Naive thymus-derived CD4-positive, alpha-beta T cell (primary cell): ENCODE measurements around the gene VPS51. TPM values are rescaled to one million over a fixed set of nuclear protein-coding genes. Genes with fewer than 3 reads are reported as not detected.

Source experiments
- ATAC-seq: fragments of 150-1000 bp; cut with Tn5 transposase; 2 replicates; pipeline ENCODE4 v1.10.0; 2021; ENCODE audit warnings: mild to moderate bottlenecking, moderate library complexity
- CTCF ChIA-PET: fragments of 350-600 bp; sonication (Branson Sonifier 250); formaldehyde crosslinking; loops from one replicate; lab custom pipeline; 2021; ENCODE audit warnings: antibody characterized with exemption; lab: Charles Lee
- POLR2A ChIA-PET: fragments of 350-600 bp; sonication (Branson Sonifier 250); formaldehyde crosslinking; loops from one replicate; lab custom pipeline; 2021; ENCODE audit warnings: antibody characterized with exemption, inconsistent platforms; lab: Charles Lee
- DNase-seq, 9 donors: peaks; one replicate each; pipeline versions ENCODE4 v3.0.0 to v3.0.0-alpha.2; 2020 to 2022; ENCODE audit warnings: mixed read lengths in 1 of 9
- H3K27ac ChIP-seq: one replicate; pipeline ENCODE4 v1.7.0; 2013; ENCODE audit warnings: mild to moderate bottlenecking, low read depth, low read length, moderate library complexity
- H3K27me3 ChIP-seq, 2 donors: one replicate each; pipeline ENCODE4 v1.7.0; 2013; ENCODE audit warnings: low read length in 2 of 2, mild to moderate bottlenecking in 2 of 2, moderate library complexity in 2 of 2; ENCODE audit not compliant: control insufficient read depth in 2 of 2, insufficient read depth in 2 of 2
- H3K36me3 ChIP-seq, 3 experiments: 1 replicate in 2 of 3; 2 replicates in 1 of 3; pipeline ENCODE4 v1.7.0; 2013; ENCODE audit warnings: low read length in 3 of 3, mild to moderate bottlenecking in 3 of 3, moderate library complexity in 1 of 3; ENCODE audit not compliant: insufficient read depth in 3 of 3, control insufficient read depth in 2 of 3
- H3K4me1 ChIP-seq, 2 donors: one replicate each; pipeline ENCODE4 v1.7.0; 2013; ENCODE audit warnings: low read length in 2 of 2, mild to moderate bottlenecking in 2 of 2, moderate library complexity in 1 of 2; ENCODE audit not compliant: control insufficient read depth in 2 of 2, insufficient read depth in 2 of 2
- H3K4me3 ChIP-seq: 2 replicates; pipeline ENCODE4 v1.7.0; 2013; ENCODE audit warnings: mild to moderate bottlenecking, low read length
- H3K9me3 ChIP-seq, 3 experiments: 1 replicate in 2 of 3; 2 replicates in 1 of 3; pipeline ENCODE4 v1.7.0; 2013; ENCODE audit warnings: low read length in 3 of 3; ENCODE audit not compliant: control insufficient read depth in 2 of 3
- H3K27ac Mint-ChIP-seq, 9 donors: one replicate each; pipeline ENCODE4 v1.8.0; 2020 to 2022; ENCODE audit warnings: mixed read lengths in 9 of 9, mild to moderate bottlenecking in 8 of 9, moderate library complexity in 5 of 9, inconsistent platforms in 2 of 9
- H3K27me3 Mint-ChIP-seq, 5 donors: one replicate each; pipeline ENCODE4 v1.8.0; 2021 to 2022; ENCODE audit warnings: mixed read lengths in 5 of 5, mild to moderate bottlenecking in 1 of 5
- H3K36me3 Mint-ChIP-seq, 5 donors: one replicate each; pipeline ENCODE4 v1.8.0; 2020 to 2022; ENCODE audit warnings: mixed read lengths in 5 of 5, mild to moderate bottlenecking in 3 of 5, inconsistent platforms in 1 of 5
- H3K4me1 Mint-ChIP-seq, 7 donors: one replicate each; pipeline ENCODE4 v1.8.0; 2020 to 2022; ENCODE audit warnings: mixed read lengths in 7 of 7, mild to moderate bottlenecking in 3 of 7, inconsistent platforms in 1 of 7
- H3K4me3 Mint-ChIP-seq, 10 donors: one replicate each; pipeline ENCODE4 v1.8.0; 2020 to 2022; ENCODE audit warnings: mild to moderate bottlenecking in 10 of 10, mixed read lengths in 10 of 10, moderate library complexity in 6 of 10, inconsistent platforms in 2 of 10
- H3K9me3 Mint-ChIP-seq, 11 donors: one replicate each; pipeline ENCODE4 v1.8.0; 2020 to 2022; ENCODE audit warnings: mixed read lengths in 11 of 11, mild to moderate bottlenecking in 4 of 11, inconsistent platforms in 1 of 11, moderate library complexity in 1 of 11
- intact Hi-C, 2 donors: fragments of 100-400 bp; cut with micrococcal nuclease; formaldehyde crosslinking; loops; one replicate each; pipeline ENCODE4 v1.15.1; 2023
- polyA plus RNA-seq, 2 donors: library from polyadenylated mRNA; unstranded; fragments of 300-500 nt; fragmentation: Illumina TruSeq; gene quantifications; one replicate each; pipeline ENCODE4 v1.2.3, GENCODE V29; 2021
- total RNA-seq, 6 experiments: library from RNA in 5 of 6; stranded (reverse) in 5 of 6; gene quantifications; 1 replicate in 5 of 6; 2 replicates in 1 of 6; pipeline ENCODE4 v1.2.3 and lab custom pipeline; 2021 to 2026

Gene VPS51
- total and polyA plus RNA-seq, 7 experiments from 2014 or later, result 106 to 269 (median 196) TPM

DNA sequence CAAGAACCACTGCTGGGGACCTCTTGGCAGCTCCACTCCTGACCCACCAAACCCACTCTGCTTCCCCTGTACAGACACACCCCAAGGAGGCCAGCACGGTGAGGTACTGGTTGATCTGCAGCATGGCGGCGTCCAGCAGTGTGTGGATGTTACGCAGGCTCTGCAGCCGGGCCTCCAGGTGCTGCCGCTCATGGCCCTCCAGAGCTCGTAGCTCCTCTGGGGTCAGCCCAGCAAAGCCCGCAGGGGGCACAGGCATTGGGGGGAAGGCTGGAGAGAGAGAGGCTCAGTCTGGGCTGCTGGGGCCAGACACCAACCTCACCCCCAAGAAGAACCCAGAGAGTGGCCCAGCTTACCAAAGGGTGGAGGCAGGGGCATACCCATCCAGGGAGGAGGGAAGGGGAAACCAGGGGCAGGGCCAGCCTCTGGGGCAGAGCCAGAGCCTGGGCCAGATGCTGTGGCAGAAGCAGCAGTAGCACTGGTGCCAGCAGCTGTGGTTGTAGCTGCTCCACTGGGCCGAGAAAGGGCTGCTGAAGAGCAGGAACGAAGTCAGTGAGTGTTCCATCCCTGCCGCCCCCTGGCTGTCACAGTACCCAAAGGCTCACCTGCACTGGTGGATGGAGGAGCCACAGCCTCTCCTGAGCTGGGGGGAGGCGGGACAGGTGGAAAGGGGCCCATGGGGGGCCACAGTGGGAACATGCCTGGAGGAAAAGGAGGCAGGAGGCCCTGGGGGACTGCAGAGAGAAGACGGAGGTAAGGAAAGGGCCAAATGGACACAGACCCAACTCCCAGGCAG is 33.8 kb downstream of the VPS51 start:
- Histone ChIP-seq H3K4me1 (peaks cover 0 to 8% of the 10 kb centered on the region in 2 donors), H3K27me3 (no peaks in the 10 kb centered on the region), H3K4me3 (no peak overlapping the region), H3K9me3 (no peaks in the 10 kb centered on the region), H3K36me3 (peaks cover 13 to 91% (median 37%) of the 10 kb centered on the region in 3 experiments), H3K27ac (no peak overlapping the region)
- H3K9me3 Mint-ChIP-seq, result peaks cover 0 to 6% (median 0%) of the 10 kb centered on the region in 11 donors
- intact Hi-C loops, result no loop called here
- H3K4me3 Mint-ChIP-seq, result no peak overlapping the region
- ATAC-seq (no peak), DNase-seq (no peak)
- peaks cover 12 to 23% (median 20%) of the 10 kb centered on the region in 7 donors for H3K4me1 Mint-ChIP-seq
- H3K36me3 Mint-ChIP-seq, result peaks cover 4 to 32% (median 4%) of the 10 kb centered on the region in 5 donors
- CTCF ChIA-PET, result interaction anchor here (1.1 kb wide), 1 partner anchor 19 kb away, joined by 3 read pairs; no protein-coding TSS in a partner anchor
- H3K27ac Mint-ChIP-seq, result peak overlapping the region in 1 of 9 donors; percentile 19
- no peaks in the 10 kb centered on the region for H3K27me3 Mint-ChIP-seq
- POLR2A ChIA-PET, result interaction anchor here (0.6 to 8.9 kb wide), 4 partner anchors 9 to 290 kb away, joined by 4 to 237 read pairs (median 6); partner anchors contain the start of genes FAU, MRPL49, TM7SF2 and ZNHIT2

- Histone ChIP-seq H3K27me3 (no peaks in the 10 kb centered on the region), H3K9me3 (no peaks in the 10 kb centered on the region), H3K36me3 (peaks cover 13 to 82% (median 37%) of the 10 kb centered on the region in 3 experiments), H3K27ac (no peak overlapping the region), H3K4me3 (no peak overlapping the region), H3K4me1 (peaks cover 6 to 13% of the 10 kb centered on the region in 2 donors)
- peaks cover 13 to 32% (median 26%) of the 10 kb centered on the region in 7 donors for H3K4me1 Mint-ChIP-seq
- intact Hi-C loops, result no loop called here
- peaks cover 4 to 24% (median 4%) of the 10 kb centered on the region in 5 donors for H3K36me3 Mint-ChIP-seq
- H3K4me3 Mint-ChIP-seq, result peak overlapping the region in 4 of 10 donors; percentile 4 to 68 (median 12)
- no peak for ATAC-seq
- H3K27me3 Mint-ChIP-seq, result no peaks in the 10 kb centered on the region
- POLR2A ChIA-PET, result interaction anchor here (1.5 to 8.9 kb wide), 4 partner anchors 10 to 23 kb away, joined by 5 to 237 read pairs (median 27); partner anchors contain the start of genes FAU, MRPL49, TM7SF2 and ZNHIT2
- H3K27ac Mint-ChIP-seq, result peak overlapping the region in 6 of 9 donors; percentile 39 to 82 (median 55)
- DNase-seq, result no peak
- H3K9me3 Mint-ChIP-seq, result peaks cover 0 to 6% (median 0%) of the 10 kb centered on the region in 11 donors
- CTCF ChIA-PET, result interaction anchor here (0.7 to 1.0 kb wide), 2 partner anchors 9 to 14 kb away, joined by 3 to 4 read pairs; partner anchors contain the start of genes FAU, MRPL49 and ZNHIT2
Observed at GRCh38 chr11:65130631-65131416, 34.8 kb downstream of the VPS51 start.

DNA sequence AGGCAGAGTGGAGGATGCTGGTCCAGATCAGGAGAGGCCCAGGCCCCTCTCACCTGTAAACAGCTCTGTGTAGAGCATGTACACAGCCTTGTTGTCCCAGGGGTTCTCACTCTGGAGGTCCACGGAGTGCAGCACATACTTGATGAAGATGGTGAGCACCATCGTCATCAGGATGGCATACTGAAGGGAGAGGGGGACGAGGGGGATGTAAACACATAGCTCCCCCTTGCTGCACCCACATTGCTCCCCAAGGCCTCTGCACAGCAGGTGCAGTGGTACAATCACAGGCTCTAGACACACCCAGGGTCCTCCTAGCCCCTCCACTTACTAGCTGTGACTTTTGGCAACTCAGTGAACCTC is 35.4 kb downstream of the VPS51 start:
- no peak overlapping the region for H3K4me3 ChIP-seq
- no peak for ATAC-seq
- intact Hi-C loops, result no loop called here

DNA sequence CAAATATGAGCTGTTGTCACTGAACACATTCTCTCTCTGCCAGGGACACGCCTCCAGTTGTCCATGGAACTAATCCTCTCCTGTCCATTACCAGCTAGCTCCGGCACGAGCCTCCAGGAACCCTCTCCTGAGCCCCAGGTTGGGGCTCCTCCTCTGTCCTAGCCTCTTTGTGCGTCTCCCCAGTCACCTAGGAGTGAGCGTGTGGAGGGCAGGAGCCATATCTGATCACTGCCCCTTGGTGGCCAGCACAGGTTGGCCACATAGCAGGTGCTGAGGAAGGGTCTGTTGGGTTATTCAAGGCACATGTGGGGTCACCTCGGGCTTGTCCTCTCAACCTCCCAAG is 35.9 kb downstream of the VPS51 start:
- POLR2A ChIA-PET, result interaction anchor here (0.6 to 8.9 kb wide), 6 partner anchors 11 to 389 kb away, joined by 3 to 237 read pairs (median 7); partner anchors contain the start of genes FAU, MRPL49, TM7SF2 and ZNHIT2
- peaks cover 6 to 71% (median 31%) of the 10 kb centered on the region in 3 experiments for H3K36me3 ChIP-seq
- Mint-ChIP-seq H3K36me3 (peaks cover 0 to 17% (median 4%) of the 10 kb centered on the region in 5 donors), H3K4me3 (peak overlapping the region in 5 of 10 donors; percentile 3 to 43 (median 25)), H3K9me3 (peaks cover 0 to 5% (median 0%) of the 10 kb centered on the region in 11 donors), H3K27me3 (no peaks in the 10 kb centered on the region), H3K4me1 (peaks cover 24 to 43% (median 36%) of the 10 kb centered on the region in 7 donors), H3K27ac (peak overlapping the region in 3 of 9 donors; percentile 22 to 98 (median 71))
- peaks cover 10 to 21% of the 10 kb centered on the region in 2 donors for H3K4me1 ChIP-seq
- no peak overlapping the region for H3K4me3 ChIP-seq
- no peaks in the 10 kb centered on the region for H3K27me3 ChIP-seq
- no peaks in the 10 kb centered on the region for H3K9me3 ChIP-seq
- CTCF ChIA-PET, result interaction anchor here (0.6 to 0.7 kb wide), 2 partner anchors 15 to 869 kb away, joined by 3 to 5 read pairs; partner anchors contain the start of gene ZNHIT2
- intact Hi-C loops, result no loop called here
- ATAC-seq (no peak), DNase-seq (no peak)
- peak overlapping the region; percentile 99 for H3K27ac ChIP-seq

More for the DNA sequence above, 35.4 kb downstream of the VPS51 start:
- peaks cover 3 to 22% (median 4%) of the 10 kb centered on the region in 5 donors for H3K36me3 Mint-ChIP-seq
- peaks cover 19 to 38% (median 31%) of the 10 kb centered on the region in 7 donors for H3K4me1 Mint-ChIP-seq
- DNase-seq, result no peak
- Histone ChIP-seq H3K9me3 (no peaks in the 10 kb centered on the region), H3K4me1 (peaks cover 10 to 19% of the 10 kb centered on the region in 2 donors), H3K36me3 (peaks cover 11 to 76% (median 35%) of the 10 kb centered on the region in 3 experiments), H3K27ac (peak overlapping the region; percentile 99), H3K27me3 (no peaks in the 10 kb centered on the region)
- peak overlapping the region in 4 of 9 donors; percentile 39 to 82 (median 44) for H3K27ac Mint-ChIP-seq
- peaks cover 0 to 6% (median 0%) of the 10 kb centered on the region in 11 donors for H3K9me3 Mint-ChIP-seq
- no peaks in the 10 kb centered on the region for H3K27me3 Mint-ChIP-seq
- POLR2A ChIA-PET, result interaction anchor here (0.6 to 8.9 kb wide), 5 partner anchors 11 to 389 kb away, joined by 3 to 237 read pairs (median 9); partner anchors contain the start of genes FAU, MRPL49, TM7SF2 and ZNHIT2
- no peak overlapping the region for H3K4me3 Mint-ChIP-seq
- CTCF ChIA-PET, result interaction anchor here (0.6 to 1.0 kb wide), 3 partner anchors 10 to 870 kb away, joined by 3 to 5 read pairs (median 4); partner anchors contain the start of genes FAU, MRPL49 and ZNHIT2

DNA sequence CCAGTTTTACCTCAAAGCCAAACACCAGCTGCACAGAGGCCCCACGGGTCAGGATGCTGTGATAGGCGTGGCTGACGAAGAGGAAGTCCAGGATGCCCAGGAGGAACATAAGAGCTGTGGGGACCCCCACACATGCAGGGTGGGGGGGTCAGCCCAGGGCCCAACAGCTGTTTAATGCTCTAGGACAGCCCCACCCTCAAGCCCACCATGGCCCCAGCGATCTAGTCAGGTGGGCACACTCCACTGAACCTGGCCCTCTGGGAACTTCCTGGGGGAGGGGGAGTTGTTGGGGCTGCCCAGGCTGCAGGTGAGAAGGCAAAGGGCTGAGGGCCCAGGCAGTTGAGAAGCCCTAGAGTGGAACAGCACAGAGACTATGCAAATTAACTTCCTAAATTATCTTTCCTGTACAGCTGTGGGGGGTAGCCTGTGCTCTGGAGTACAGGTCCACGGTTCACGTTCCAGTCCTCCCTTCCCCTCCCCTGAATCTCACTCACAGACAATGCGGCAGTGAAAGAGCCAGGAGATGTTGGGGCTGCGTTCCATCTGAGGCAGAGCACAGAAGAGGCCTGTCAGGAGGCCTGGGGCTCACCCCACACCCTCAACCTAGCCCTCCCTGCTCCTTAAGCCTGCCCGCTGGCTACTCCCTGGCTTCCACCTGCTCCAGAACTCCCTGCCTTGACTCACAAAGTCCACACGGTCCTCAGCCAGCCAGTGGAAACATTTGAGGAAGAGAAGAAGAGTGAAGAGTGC is 36.4 kb downstream of the VPS51 start:
- ChIA-PET POLR2A (interaction anchor here (0.6 to 8.9 kb wide), 6 partner anchors 12 to 390 kb away, joined by 3 to 237 read pairs (median 7); partner anchors contain the start of genes FAU, MRPL49, TM7SF2 and ZNHIT2), CTCF (interaction anchor here (0.6 kb wide), 1 partner anchor 869 kb away, joined by 5 read pairs; no protein-coding TSS in a partner anchor)
- intact Hi-C loops, result no loop called here
- H3K36me3 ChIP-seq, result peaks cover under 1 to 66% (median 30%) of the 10 kb centered on the region in 3 experiments
- Mint-ChIP-seq H3K36me3 (peaks cover 0 to 16% (median 4%) of the 10 kb centered on the region in 5 donors), H3K27me3 (no peaks in the 10 kb centered on the region), H3K9me3 (peaks cover 0 to 3% (median 0%) of the 10 kb centered on the region in 11 donors), H3K4me3 (peak overlapping the region; percentile 77 to 100 (median 98)), H3K4me1 (peaks cover 26 to 46% (median 40%) of the 10 kb centered on the region in 7 donors), H3K27ac (peak overlapping the region; percentile 38 to 100 (median 99))
- ATAC-seq (no peak), DNase-seq (no peak)
- peak overlapping the region; percentile 99 for H3K27ac ChIP-seq
- peaks cover 10 to 21% of the 10 kb centered on the region in 2 donors for H3K4me1 ChIP-seq
- H3K4me3 ChIP-seq, result no peak overlapping the region
- no peaks in the 10 kb centered on the region for H3K27me3 ChIP-seq
- H3K9me3 ChIP-seq, result no peaks in the 10 kb centered on the region
